ENCODE measurements around the gene P2RX3.

DNA sequence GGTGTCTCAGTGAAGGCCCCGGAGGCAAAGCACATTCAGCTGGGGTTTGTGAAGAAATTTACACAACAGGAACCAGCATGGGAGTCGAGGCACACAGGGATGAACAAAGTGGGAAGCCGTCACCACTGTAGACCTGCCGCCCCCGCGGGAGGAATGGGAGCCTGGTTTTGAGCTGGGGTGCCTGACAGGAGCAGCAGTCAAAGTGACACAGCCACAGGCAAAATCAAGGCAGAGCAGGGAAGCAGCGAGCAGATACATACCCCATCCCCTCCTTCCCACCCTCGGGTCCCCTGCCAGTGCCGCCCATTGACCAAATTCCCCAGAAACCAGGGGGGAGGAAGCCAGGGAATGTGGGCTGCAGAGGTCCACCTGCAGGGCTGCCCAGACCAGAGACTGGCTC lies 20.8 kb downstream of the P2RX3 start:
- TF ChIP-seq CTCF (conservative IDR thresholded peaks at IDR 0.05), result no peak
- TF ChIP-seq ZFX (IDR thresholded peaks at IDR 0.05), result no peak

Data from C4-2B (cell line).